ENCODE data around the gene C1QC.

Gene C1QC

DNA sequence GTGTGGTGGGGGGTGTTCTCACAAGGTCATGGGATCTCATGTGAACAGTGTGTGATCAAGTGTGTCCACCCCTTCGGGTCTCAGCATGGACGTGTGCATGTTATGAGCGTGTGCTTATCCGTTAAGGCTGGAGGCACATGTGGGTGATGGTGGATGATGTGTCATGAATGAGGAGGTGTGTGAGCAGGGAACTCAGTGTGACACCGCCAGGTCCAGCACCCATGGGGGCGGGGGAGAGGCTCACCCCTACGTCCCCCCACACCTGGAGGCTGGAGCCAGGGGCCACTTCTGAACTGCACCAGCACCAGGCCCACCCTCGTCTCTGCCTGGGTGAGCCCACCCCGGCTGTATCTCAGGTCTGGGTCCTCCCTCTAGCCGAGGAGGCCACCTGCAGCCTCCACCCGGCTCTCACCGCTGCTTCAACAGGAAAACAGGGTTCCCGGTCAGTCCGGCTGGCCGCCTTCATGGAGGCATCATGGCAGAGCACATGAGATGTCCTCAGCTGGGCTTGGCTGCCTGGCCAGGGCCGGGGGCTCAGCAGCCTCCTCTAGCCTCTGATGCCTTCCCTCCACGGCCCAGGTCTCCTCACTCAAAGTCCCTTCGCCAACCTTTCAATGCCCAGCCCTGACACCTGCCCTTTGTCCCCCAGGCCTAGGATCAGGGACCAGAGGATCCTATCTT is 41.2 kb upstream of the C1QC start:
- H3K27ac ChIP-seq (ENCODE audit: low read depth in 2 of 2, low read length in 2 of 2): no peak overlapping the region
- peaks cover 11 to 23% of the 10 kb centered on the region in 2 donors for H3K27me3 ChIP-seq (ENCODE audit: control insufficient read depth in 2 of 2, insufficient read depth in 2 of 2, low read length in 2 of 2)
- H3K9ac ChIP-seq (ENCODE audit: low read depth in 1 of 2, low read length in 2 of 2): no peak overlapping the region
- H3K9me3 ChIP-seq (ENCODE audit: control insufficient read depth in 2 of 2, low read length in 2 of 2): no peaks in the 10 kb centered on the region
- no peak overlapping the region for H3K4me3 ChIP-seq (ENCODE audit: low read length in 2 of 2)
- no peaks in the 10 kb centered on the region for H3K36me3 ChIP-seq (ENCODE audit: control insufficient read depth in 2 of 2, insufficient read depth in 2 of 2, low read length in 2 of 2)
- no peaks in the 10 kb centered on the region for H3K4me1 ChIP-seq (ENCODE audit: control insufficient read depth in 2 of 2, insufficient read depth in 2 of 2, low read length in 2 of 2)

- Histone ChIP-seq H3K9ac (ENCODE audit: low read depth in 1 of 2, low read length in 2 of 2) (no peak overlapping the region), H3K4me3 (ENCODE audit: low read length in 2 of 2) (no peak overlapping the region), H3K4me1 (ENCODE audit: control insufficient read depth in 2 of 2, insufficient read depth in 2 of 2, low read length in 2 of 2) (no peaks in the 10 kb centered on the region), H3K27ac (ENCODE audit: low read depth in 2 of 2, low read length in 2 of 2) (no peak overlapping the region), H3K27me3 (ENCODE audit: control insufficient read depth in 2 of 2, insufficient read depth in 2 of 2, low read length in 2 of 2) (peaks cover 18 to 22% of the 10 kb centered on the region in 2 donors), H3K36me3 (ENCODE audit: control insufficient read depth in 2 of 2, insufficient read depth in 2 of 2, low read length in 2 of 2) (no peaks in the 10 kb centered on the region), H3K9me3 (ENCODE audit: control insufficient read depth in 2 of 2, low read length in 2 of 2) (no peaks in the 10 kb centered on the region)
Observed at GRCh38 chr1:22606161-22606560, 37.3 kb upstream of the C1QC start.

DNA sequence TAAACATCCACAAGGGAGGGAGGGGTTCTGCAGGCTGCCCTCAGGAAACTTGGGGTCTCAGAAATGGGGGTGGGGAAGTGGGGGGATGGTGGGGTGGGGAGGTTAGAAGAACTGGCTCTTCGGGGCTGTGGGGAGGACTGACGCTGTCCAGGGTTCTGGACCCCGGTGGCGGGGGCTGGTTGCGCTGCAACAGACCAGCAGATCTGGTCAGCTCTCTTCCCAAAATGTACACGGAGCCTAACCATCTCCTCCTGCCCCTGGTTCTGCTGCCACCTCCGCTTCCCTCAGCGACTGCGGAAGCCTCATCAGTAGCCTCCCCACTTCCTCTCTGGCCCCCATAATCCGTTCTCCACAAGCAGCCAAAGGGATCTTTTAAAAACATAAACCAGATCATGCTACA is 36.3 kb upstream of the C1QC start:
- Histone ChIP-seq H3K27me3 (ENCODE audit: control insufficient read depth in 2 of 2, insufficient read depth in 2 of 2, low read length in 2 of 2) (peaks cover 18 to 22% of the 10 kb centered on the region in 2 donors), H3K9me3 (ENCODE audit: control insufficient read depth in 2 of 2, low read length in 2 of 2) (no peaks in the 10 kb centered on the region), H3K36me3 (ENCODE audit: control insufficient read depth in 2 of 2, insufficient read depth in 2 of 2, low read length in 2 of 2) (no peaks in the 10 kb centered on the region), H3K27ac (ENCODE audit: low read depth in 2 of 2, low read length in 2 of 2) (no peak overlapping the region), H3K4me1 (ENCODE audit: control insufficient read depth in 2 of 2, insufficient read depth in 2 of 2, low read length in 2 of 2) (no peaks in the 10 kb centered on the region), H3K9ac (ENCODE audit: low read depth in 1 of 2, low read length in 2 of 2) (no peak overlapping the region), H3K4me3 (ENCODE audit: low read length in 2 of 2) (no peak overlapping the region)

- H3K4me1 ChIP-seq (ENCODE audit: control insufficient read depth in 2 of 2, insufficient read depth in 2 of 2, low read length in 2 of 2): no peaks in the 10 kb centered on the region
- H3K9ac ChIP-seq (ENCODE audit: low read depth in 1 of 2, low read length in 2 of 2): no peak overlapping the region
- no peaks in the 10 kb centered on the region for H3K9me3 ChIP-seq (ENCODE audit: control insufficient read depth in 2 of 2, low read length in 2 of 2)
- no peak overlapping the region for H3K27ac ChIP-seq (ENCODE audit: low read depth in 2 of 2, low read length in 2 of 2)
- H3K27me3 ChIP-seq (ENCODE audit: control insufficient read depth in 2 of 2, insufficient read depth in 2 of 2, low read length in 2 of 2): peaks cover 14 to 22% of the 10 kb centered on the region in 2 donors
- no peaks in the 10 kb centered on the region for H3K36me3 ChIP-seq (ENCODE audit: control insufficient read depth in 2 of 2, insufficient read depth in 2 of 2, low read length in 2 of 2)
- no peak overlapping the region for H3K4me3 ChIP-seq (ENCODE audit: low read length in 2 of 2)
Observed at GRCh38 chr1:22608361-22608760, 35.1 kb upstream of the C1QC start.

DNA sequence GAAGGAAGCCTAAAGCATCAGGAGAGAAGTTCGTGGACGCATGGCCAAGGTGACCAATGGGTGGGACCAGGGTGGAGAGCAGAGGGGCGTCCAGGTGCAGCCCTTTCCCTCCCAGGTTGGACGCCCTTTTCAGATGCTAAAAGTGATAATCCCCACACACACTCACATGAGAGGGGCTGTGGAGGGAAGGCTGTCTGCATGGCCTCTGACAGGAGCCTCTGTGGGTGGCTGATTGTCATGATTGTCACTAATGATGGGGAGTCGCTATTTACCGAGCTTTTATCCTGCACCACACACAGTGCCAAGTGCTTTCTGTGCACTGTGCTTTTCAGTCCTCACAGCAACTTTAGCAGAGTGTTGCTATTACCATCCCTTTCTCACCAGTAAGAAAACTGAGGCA is 34.1 kb upstream of the C1QC start:
- Histone ChIP-seq H3K9ac (ENCODE audit: low read depth in 1 of 2, low read length in 2 of 2) (no peak overlapping the region), H3K4me1 (ENCODE audit: control insufficient read depth in 2 of 2, insufficient read depth in 2 of 2, low read length in 2 of 2) (no peaks in the 10 kb centered on the region), H3K36me3 (ENCODE audit: control insufficient read depth in 2 of 2, insufficient read depth in 2 of 2, low read length in 2 of 2) (no peaks in the 10 kb centered on the region), H3K27me3 (ENCODE audit: control insufficient read depth in 2 of 2, insufficient read depth in 2 of 2, low read length in 2 of 2) (peaks cover 16 to 21% of the 10 kb centered on the region in 2 donors), H3K9me3 (ENCODE audit: control insufficient read depth in 2 of 2, low read length in 2 of 2) (no peaks in the 10 kb centered on the region), H3K4me3 (ENCODE audit: low read length in 2 of 2) (no peak overlapping the region), H3K27ac (ENCODE audit: low read depth in 2 of 2, low read length in 2 of 2) (no peak overlapping the region)

GRCh38 chr1:22611530-22611947 is 31.9 kb upstream of the C1QC start:
- no peaks in the 10 kb centered on the region for H3K36me3 ChIP-seq (ENCODE audit: control insufficient read depth in 2 of 2, insufficient read depth in 2 of 2, low read length in 2 of 2)
- no peaks in the 10 kb centered on the region for H3K4me1 ChIP-seq (ENCODE audit: control insufficient read depth in 2 of 2, insufficient read depth in 2 of 2, low read length in 2 of 2)
- no peak overlapping the region for H3K4me3 ChIP-seq (ENCODE audit: low read length in 2 of 2)
- no peak overlapping the region for H3K27ac ChIP-seq (ENCODE audit: low read depth in 2 of 2, low read length in 2 of 2)
- H3K9me3 ChIP-seq (ENCODE audit: control insufficient read depth in 2 of 2, low read length in 2 of 2): no peaks in the 10 kb centered on the region
- peaks cover 10 to 11% of the 10 kb centered on the region in 2 donors for H3K27me3 ChIP-seq (ENCODE audit: control insufficient read depth in 2 of 2, insufficient read depth in 2 of 2, low read length in 2 of 2)
- H3K9ac ChIP-seq (ENCODE audit: low read depth in 1 of 2, low read length in 2 of 2): no peak overlapping the region

- Histone ChIP-seq H3K9me3 (ENCODE audit: control insufficient read depth in 2 of 2, low read length in 2 of 2) (no peaks in the 10 kb centered on the region), H3K27ac (ENCODE audit: low read depth in 2 of 2, low read length in 2 of 2) (no peak overlapping the region), H3K9ac (ENCODE audit: low read depth in 1 of 2, low read length in 2 of 2) (no peak overlapping the region), H3K36me3 (ENCODE audit: control insufficient read depth in 2 of 2, insufficient read depth in 2 of 2, low read length in 2 of 2) (no peaks in the 10 kb centered on the region), H3K4me3 (ENCODE audit: low read length in 2 of 2) (no peak overlapping the region), H3K27me3 (ENCODE audit: control insufficient read depth in 2 of 2, insufficient read depth in 2 of 2, low read length in 2 of 2) (peaks cover 10 to 16% of the 10 kb centered on the region in 2 donors), H3K4me1 (ENCODE audit: control insufficient read depth in 2 of 2, insufficient read depth in 2 of 2, low read length in 2 of 2) (no peaks in the 10 kb centered on the region)
Observed at GRCh38 chr1:22612671-22613571, 30.5 kb upstream of the C1QC start.

- H3K9me3 ChIP-seq (ENCODE audit: control insufficient read depth in 2 of 2, low read length in 2 of 2): no peaks in the 10 kb centered on the region
- no peak overlapping the region for H3K27ac ChIP-seq (ENCODE audit: low read depth in 2 of 2, low read length in 2 of 2)
- H3K4me3 ChIP-seq (ENCODE audit: low read length in 2 of 2): no peak overlapping the region
- H3K4me1 ChIP-seq (ENCODE audit: control insufficient read depth in 2 of 2, insufficient read depth in 2 of 2, low read length in 2 of 2): no peaks in the 10 kb centered on the region
- no peaks in the 10 kb centered on the region for H3K36me3 ChIP-seq (ENCODE audit: control insufficient read depth in 2 of 2, insufficient read depth in 2 of 2, low read length in 2 of 2)
- peaks cover 12 to 15% of the 10 kb centered on the region in 2 donors for H3K27me3 ChIP-seq (ENCODE audit: control insufficient read depth in 2 of 2, insufficient read depth in 2 of 2, low read length in 2 of 2)
- no peak overlapping the region for H3K9ac ChIP-seq (ENCODE audit: low read depth in 1 of 2, low read length in 2 of 2)
Observed at GRCh38 chr1:22613572-22613918, 29.9 kb upstream of the C1QC start.

DNA sequence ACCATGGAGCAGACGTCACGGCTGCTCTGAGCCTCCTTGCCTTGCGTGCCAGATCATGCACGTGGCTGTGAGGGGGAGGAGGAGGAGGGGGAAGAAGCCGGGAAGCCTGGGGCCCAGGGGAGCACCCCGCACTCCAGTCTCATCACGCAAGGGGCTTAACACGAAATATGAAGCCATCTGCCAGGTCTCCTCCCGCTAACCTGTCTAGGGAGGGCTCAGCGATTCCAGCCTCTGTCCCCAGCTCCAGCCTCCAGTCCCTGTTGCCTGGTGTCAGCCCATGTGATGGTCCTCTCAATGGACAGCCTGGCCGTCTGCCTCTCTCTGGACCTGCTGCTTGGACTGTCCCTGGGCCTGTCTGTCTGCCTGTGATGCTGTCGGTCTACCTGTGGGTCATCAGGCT is 29.5 kb upstream of the C1QC start:
- peaks cover 12 to 16% of the 10 kb centered on the region in 2 donors for H3K27me3 ChIP-seq (ENCODE audit: control insufficient read depth in 2 of 2, insufficient read depth in 2 of 2, low read length in 2 of 2)
- H3K4me1 ChIP-seq (ENCODE audit: control insufficient read depth in 2 of 2, insufficient read depth in 2 of 2, low read length in 2 of 2): no peaks in the 10 kb centered on the region
- H3K9ac ChIP-seq (ENCODE audit: low read depth in 1 of 2, low read length in 2 of 2): no peak overlapping the region
- H3K4me3 ChIP-seq (ENCODE audit: low read length in 2 of 2): no peak overlapping the region
- no peaks in the 10 kb centered on the region for H3K9me3 ChIP-seq (ENCODE audit: control insufficient read depth in 2 of 2, low read length in 2 of 2)
- H3K27ac ChIP-seq (ENCODE audit: low read depth in 2 of 2, low read length in 2 of 2): no peak overlapping the region
- no peaks in the 10 kb centered on the region for H3K36me3 ChIP-seq (ENCODE audit: control insufficient read depth in 2 of 2, insufficient read depth in 2 of 2, low read length in 2 of 2)

DNA sequence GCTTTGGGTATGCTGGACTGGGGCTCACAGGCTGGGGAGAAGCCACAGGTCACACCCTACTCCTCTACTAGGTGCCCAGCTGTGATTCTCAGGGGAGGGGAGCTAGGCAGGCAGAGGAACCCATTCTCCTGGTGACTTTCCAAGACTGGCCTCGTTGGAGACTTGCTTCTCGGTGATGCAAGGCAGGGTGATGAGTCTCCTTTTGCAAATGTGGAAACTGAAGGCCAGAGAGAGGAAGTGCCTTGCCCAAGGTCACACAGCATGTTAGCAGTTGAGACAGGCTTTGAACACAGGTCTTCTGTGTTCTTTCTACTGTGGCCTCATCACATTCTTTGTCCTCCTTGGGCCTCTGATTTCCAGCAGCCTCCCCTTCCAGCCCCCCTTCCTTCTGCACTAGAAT is 27.5 kb upstream of the C1QC start:
- Histone ChIP-seq H3K4me1 (ENCODE audit: control insufficient read depth in 2 of 2, insufficient read depth in 2 of 2, low read length in 2 of 2) (no peaks in the 10 kb centered on the region), H3K27me3 (ENCODE audit: control insufficient read depth in 2 of 2, insufficient read depth in 2 of 2, low read length in 2 of 2) (peaks cover 8 to 18% of the 10 kb centered on the region in 2 donors), H3K4me3 (ENCODE audit: low read length in 2 of 2) (no peak overlapping the region), H3K27ac (ENCODE audit: low read depth in 2 of 2, low read length in 2 of 2) (no peak overlapping the region), H3K36me3 (ENCODE audit: control insufficient read depth in 2 of 2, insufficient read depth in 2 of 2, low read length in 2 of 2) (no peaks in the 10 kb centered on the region), H3K9me3 (ENCODE audit: control insufficient read depth in 2 of 2, low read length in 2 of 2) (no peaks in the 10 kb centered on the region), H3K9ac (ENCODE audit: low read depth in 1 of 2, low read length in 2 of 2) (no peak overlapping the region)
